Trophoblast cell (in vitro differentiated cells and primary cell): Measurements from ENCODE around the gene PANX3.

Source experiments
- DNase-seq, 2 donors: peaks; one replicate each; pipeline ENCODE4 v3.0.0-alpha.2; 2016
- H2AFZ ChIP-seq: 2 replicates; pipeline ENCODE4 v1.6.1; 2013; ENCODE audit warnings: low read length, moderate library complexity, mild to moderate bottlenecking; ENCODE audit not compliant: insufficient read depth, poor library complexity
- H2AK5ac ChIP-seq: 2 replicates; pipeline ENCODE4 v1.6.1; 2013; ENCODE audit warnings: mild to moderate bottlenecking, low read length
- H2BK120ac ChIP-seq: 2 replicates; pipeline ENCODE4 v1.6.1; 2013; ENCODE audit warnings: low read length, mild to moderate bottlenecking, moderate library complexity; ENCODE audit not compliant: insufficient read depth, poor library complexity
- H2BK12ac ChIP-seq: 2 replicates; pipeline ENCODE4 v1.6.1; 2013; ENCODE audit warnings: mild to moderate bottlenecking, low read length, moderate library complexity
- H2BK5ac ChIP-seq: 2 replicates; pipeline ENCODE4 v1.6.1; 2013; ENCODE audit warnings: low read length, low read depth, moderate library complexity, mild to moderate bottlenecking; ENCODE audit not compliant: poor library complexity
- H3K14ac ChIP-seq: 2 replicates; pipeline ENCODE4 v1.6.1; 2013; ENCODE audit warnings: mild to moderate bottlenecking, low read length
- H3K18ac ChIP-seq: 2 replicates; pipeline ENCODE4 v1.6.1; 2013; ENCODE audit warnings: mild to moderate bottlenecking, low read length
- H3K23ac ChIP-seq: 2 replicates; pipeline ENCODE4 v1.6.1; 2013; ENCODE audit warnings: low read length
- H3K27ac ChIP-seq: 2 replicates; pipeline ENCODE4 v1.5.1; 2013; ENCODE audit warnings: low read depth, mild to moderate bottlenecking, inconsistent platforms, low read length, moderate library complexity
- H3K27me3 ChIP-seq: 2 replicates; pipeline ENCODE4 v1.6.1; 2013; ENCODE audit warnings: inconsistent platforms, mild to moderate bottlenecking, low read length, moderate library complexity; ENCODE audit not compliant: insufficient read depth
- H3K36me3 ChIP-seq, 2 experiments: 1 replicate in 1 of 2; 2 replicates in 1 of 2; pipeline ENCODE4 v1.6.1; 2013; ENCODE audit warnings: low read length in 2 of 2, mild to moderate bottlenecking in 2 of 2, moderate library complexity in 1 of 2; ENCODE audit not compliant: insufficient read depth in 2 of 2, control insufficient read depth in 1 of 2
- H3K4ac ChIP-seq: 2 replicates; pipeline ENCODE4 v1.6.1; 2013; ENCODE audit warnings: low read depth, mild to moderate bottlenecking, low read length, moderate library complexity
- H3K4me1 ChIP-seq, 2 experiments: 1 replicate in 1 of 2; 2 replicates in 1 of 2; pipeline ENCODE4 v1.6.1; 2013; ENCODE audit warnings: low read length in 2 of 2, mild to moderate bottlenecking in 2 of 2, moderate library complexity in 1 of 2; ENCODE audit not compliant: insufficient read depth in 2 of 2, control insufficient read depth in 1 of 2
- H3K4me2 ChIP-seq: 2 replicates; pipeline ENCODE4 v1.6.1; 2013; ENCODE audit warnings: inconsistent platforms, mild to moderate bottlenecking, low read length, moderate library complexity
- H3K4me3 ChIP-seq: 2 replicates; pipeline ENCODE4 v1.5.1; 2013; ENCODE audit warnings: mild to moderate bottlenecking, low read depth, low read length, inconsistent platforms
- H3K79me1 ChIP-seq: one replicate; pipeline ENCODE4 v1.6.1; 2013; ENCODE audit warnings: low read length
- H3K79me2 ChIP-seq: 2 replicates; pipeline ENCODE4 v1.6.1; 2013; ENCODE audit warnings: low read length, mild to moderate bottlenecking; ENCODE audit not compliant: control insufficient read depth, insufficient read depth, poor library complexity
- H3K9ac ChIP-seq: 2 replicates; pipeline ENCODE4 v1.6.1; 2013; ENCODE audit warnings: mild to moderate bottlenecking, low read length
- H3K9me3 ChIP-seq: 2 replicates; pipeline ENCODE4 v1.6.1; 2013; ENCODE audit warnings: low read depth, mild to moderate bottlenecking, control low read depth, inconsistent platforms, low read length; ENCODE audit not compliant: insufficient read depth
- H4K12ac ChIP-seq: 2 replicates; pipeline ENCODE4 v1.6.1; 2013; ENCODE audit warnings: low read depth, mild to moderate bottlenecking, low read length, moderate library complexity
- H4K8ac ChIP-seq: 2 replicates; pipeline ENCODE4 v1.6.1; 2013; ENCODE audit warnings: low read depth, mild to moderate bottlenecking, low read length, moderate library complexity
- H4K91ac ChIP-seq: one replicate; pipeline ENCODE4 v1.6.1; 2013; ENCODE audit warnings: low read depth, mild to moderate bottlenecking, low read length, moderate library complexity
- WGBS: extraction: QIAGEN DNeasy Blood & Tissue Kit; methylation state at CpG from one replicate; pipeline ENCODE4 v1.1.7; 2013; ENCODE audit warnings: missing lambda C conversion rate; ENCODE audit not compliant: insufficient read length, insufficient coverage; ENCODE audit errors: extremely low coverage; 5-methylcytosine and 5-hydroxymethylcytosine counted together

The PANX3 gene

DNA sequence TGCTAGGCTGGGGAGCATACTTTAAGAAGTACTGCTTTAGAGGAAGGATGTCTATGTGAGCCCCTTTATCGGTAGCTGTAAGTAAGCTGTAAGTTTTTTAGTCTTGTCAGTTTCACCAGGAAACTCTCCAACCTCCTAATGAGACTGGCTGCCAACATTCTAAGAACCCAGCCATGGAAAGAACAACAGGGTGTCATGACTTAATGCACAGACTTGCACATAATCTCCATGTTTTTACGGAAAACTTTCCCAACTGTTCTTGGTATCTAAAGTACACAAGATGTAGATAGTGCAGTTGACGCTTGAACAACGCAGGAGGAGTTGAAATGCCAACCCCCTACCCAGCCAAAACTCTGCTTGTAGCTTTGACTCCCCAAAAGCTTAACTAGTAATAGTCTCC is 32.5 kb upstream of the PANX3 start:
- no peaks in the 10 kb centered on the region for H3K79me1 ChIP-seq
- H3K79me2 ChIP-seq = no peaks in the 10 kb centered on the region
- H3K18ac ChIP-seq = no peak overlapping the region
- no peaks in the 10 kb centered on the region for H3K9me3 ChIP-seq
- H3K4ac ChIP-seq = no peak overlapping the region
- no peak for DNase-seq
- no peaks in the 10 kb centered on the region for H3K36me3 ChIP-seq
- H4K91ac ChIP-seq = no peak overlapping the region
- H3K23ac ChIP-seq = no peak overlapping the region
- no peak overlapping the region for H2AK5ac ChIP-seq
- H3K4me3 ChIP-seq = no peak overlapping the region
- H2BK120ac ChIP-seq = no peak overlapping the region
- no peak overlapping the region for H3K9ac ChIP-seq
- H2BK12ac ChIP-seq = no peak overlapping the region
- H4K8ac ChIP-seq = no peak overlapping the region
- no peak overlapping the region for H3K27ac ChIP-seq
- WGBS = no CpG with 5 or more reads among the region's 4 CpGs
- H4K12ac ChIP-seq = no peak overlapping the region
- no peaks in the 10 kb centered on the region for H3K27me3 ChIP-seq
- no peak overlapping the region for H3K4me2 ChIP-seq
- no peak overlapping the region for H2BK5ac ChIP-seq
- H2AFZ ChIP-seq = no peak overlapping the region
- H3K4me1 ChIP-seq = no peaks in the 10 kb centered on the region
- H3K14ac ChIP-seq = no peak overlapping the region

DNA sequence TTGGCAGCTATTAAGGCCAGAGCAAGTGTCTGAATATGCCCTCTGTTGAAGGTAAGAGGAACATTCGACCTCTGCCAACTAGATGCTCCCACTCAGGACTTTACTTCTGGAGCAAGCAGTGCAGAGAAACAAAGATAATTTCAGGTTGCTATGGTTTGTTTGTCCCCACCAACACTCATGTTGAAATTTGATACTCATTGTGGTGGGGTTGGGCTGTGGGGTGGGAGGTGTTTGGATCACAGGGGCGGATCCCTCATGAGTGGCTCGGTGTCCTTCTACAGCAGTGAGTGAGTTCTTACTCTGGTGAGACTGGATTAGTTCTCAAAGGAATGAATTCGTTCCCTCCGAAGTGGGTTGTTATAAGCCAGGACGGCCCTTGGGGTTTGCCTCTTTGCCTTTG is 29.4 kb upstream of the PANX3 start:
- no peaks in the 10 kb centered on the region for H3K4me1 ChIP-seq
- no peak overlapping the region for H4K8ac ChIP-seq
- no peak overlapping the region for H3K14ac ChIP-seq
- no peak overlapping the region for H3K4me3 ChIP-seq
- H3K18ac ChIP-seq = no peak overlapping the region
- DNase-seq = no peak
- H4K91ac ChIP-seq = no peak overlapping the region
- H3K23ac ChIP-seq = no peak overlapping the region
- no peak overlapping the region for H2AFZ ChIP-seq
- no peak overlapping the region for H2BK12ac ChIP-seq
- H3K9ac ChIP-seq = no peak overlapping the region
- H3K27ac ChIP-seq = no peak overlapping the region
- no peaks in the 10 kb centered on the region for H3K79me2 ChIP-seq
- no peak overlapping the region for H2BK120ac ChIP-seq
- no peaks in the 10 kb centered on the region for H3K27me3 ChIP-seq
- H3K9me3 ChIP-seq = no peaks in the 10 kb centered on the region
- H3K36me3 ChIP-seq = no peaks in the 10 kb centered on the region
- WGBS = no CpG with 5 or more reads among the region's 6 CpGs
- no peak overlapping the region for H2BK5ac ChIP-seq
- H3K4me2 ChIP-seq = no peak overlapping the region
- no peak overlapping the region for H4K12ac ChIP-seq
- no peak overlapping the region for H2AK5ac ChIP-seq
- no peaks in the 10 kb centered on the region for H3K79me1 ChIP-seq
- no peak overlapping the region for H3K4ac ChIP-seq

DNA sequence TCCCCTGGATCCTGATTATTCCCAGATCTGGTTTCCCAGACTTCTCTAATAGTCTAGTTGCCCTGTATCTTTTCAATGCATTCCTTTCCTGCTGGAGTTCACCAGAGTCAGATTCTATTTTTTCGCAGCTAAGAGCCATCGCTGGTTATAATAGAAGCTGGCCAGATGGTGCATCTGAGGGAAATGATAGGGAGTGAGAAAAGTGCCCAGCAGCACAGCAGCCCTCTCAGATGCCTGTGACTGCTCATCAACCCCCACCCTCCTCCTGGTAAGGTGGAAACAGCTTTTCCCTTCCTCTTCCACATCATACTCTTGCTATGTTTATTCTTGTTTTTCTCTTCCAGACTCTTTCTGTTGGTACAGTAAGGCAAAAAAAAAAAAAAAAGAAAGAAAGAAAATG is 28.7 kb upstream of the PANX3 start:
- no peak for DNase-seq
- no peak overlapping the region for H4K12ac ChIP-seq
- H3K18ac ChIP-seq = no peak overlapping the region
- no peak overlapping the region for H4K8ac ChIP-seq
- no peak overlapping the region for H3K23ac ChIP-seq
- no peak overlapping the region for H2BK5ac ChIP-seq
- H3K4me2 ChIP-seq = no peak overlapping the region
- H3K27me3 ChIP-seq = no peaks in the 10 kb centered on the region
- H3K9ac ChIP-seq = no peak overlapping the region
- no peak overlapping the region for H3K4ac ChIP-seq
- no peaks in the 10 kb centered on the region for H3K79me2 ChIP-seq
- no peak overlapping the region for H2BK120ac ChIP-seq
- no peak overlapping the region for H3K14ac ChIP-seq
- no peak overlapping the region for H3K27ac ChIP-seq
- WGBS = no CpG with 5 or more reads among the region's 2 CpGs
- H3K79me1 ChIP-seq = no peaks in the 10 kb centered on the region
- H3K4me1 ChIP-seq = no peaks in the 10 kb centered on the region
- no peaks in the 10 kb centered on the region for H3K36me3 ChIP-seq
- no peak overlapping the region for H2AK5ac ChIP-seq
- H3K9me3 ChIP-seq = no peaks in the 10 kb centered on the region
- no peak overlapping the region for H2BK12ac ChIP-seq
- H3K4me3 ChIP-seq = no peak overlapping the region
- H4K91ac ChIP-seq = no peak overlapping the region
- no peak overlapping the region for H2AFZ ChIP-seq

DNA sequence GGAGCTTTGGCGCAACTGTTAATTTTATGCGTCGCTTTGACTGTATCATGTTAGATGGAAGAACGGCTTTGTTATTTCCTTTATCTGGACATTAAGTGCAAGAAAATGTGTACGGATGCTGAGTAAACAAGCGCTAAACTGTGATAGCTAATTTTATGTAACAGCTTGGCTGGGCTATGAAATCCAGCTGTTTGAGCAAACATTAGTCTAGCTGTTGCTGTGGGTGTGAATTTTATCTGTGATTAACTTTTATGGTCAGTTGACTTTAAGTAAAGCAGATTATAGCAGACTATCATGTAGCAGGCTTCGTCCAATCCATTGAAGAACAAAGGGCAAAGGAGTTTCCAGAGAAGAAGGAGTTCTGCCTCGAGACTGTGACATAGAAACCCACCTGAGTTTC is 27.4 kb upstream of the PANX3 start:
- Histone ChIP-seq H3K27ac (no peak overlapping the region), H3K79me1 (no peaks in the 10 kb centered on the region), H3K4me2 (no peak overlapping the region), H4K12ac (no peak overlapping the region), H3K4ac (no peak overlapping the region), H3K4me1 (no peaks in the 10 kb centered on the region), H3K23ac (no peak overlapping the region), H3K18ac (no peak overlapping the region), H3K9ac (no peak overlapping the region), H3K14ac (no peak overlapping the region), H3K79me2 (no peaks in the 10 kb centered on the region), H3K36me3 (no peaks in the 10 kb centered on the region), H3K27me3 (no peaks in the 10 kb centered on the region), H2BK120ac (no peak overlapping the region), H2BK12ac (no peak overlapping the region), H2AK5ac (no peak overlapping the region), H4K91ac (no peak overlapping the region), H2BK5ac (no peak overlapping the region), H3K9me3 (no peaks in the 10 kb centered on the region), H3K4me3 (no peak overlapping the region), H4K8ac (no peak overlapping the region), H2AFZ (no peak overlapping the region)
- no CpG with 5 or more reads among the region's 8 CpGs for WGBS
- no peak for DNase-seq
